Uterus (tissue), 2 donors: ENCODE measurements around the gene TMEM205.

Source experiments
- CTCF ChIP-seq, 4 experiments: fragments of 200-600 bp in 2 of 4; fragments of 450-650 bp in 2 of 4; sonication (generic) in 2 of 4; IDR thresholded peaks; one replicate each; pipeline ENCODE4 v1.5.1; 2016 to 2019; ENCODE audit warnings: antibody characterized with exemption in 4 of 4, mild to moderate bottlenecking in 2 of 4, moderate library complexity in 1 of 4
- POLR2A ChIP-seq, 2 donors: fragments of 450-650 bp; IDR thresholded peaks; one replicate each; pipeline ENCODE4 v1.6.1; 2016; ENCODE audit warnings: antibody characterized with exemption in 2 of 2, mild to moderate bottlenecking in 1 of 2, moderate library complexity in 1 of 2

DNA sequence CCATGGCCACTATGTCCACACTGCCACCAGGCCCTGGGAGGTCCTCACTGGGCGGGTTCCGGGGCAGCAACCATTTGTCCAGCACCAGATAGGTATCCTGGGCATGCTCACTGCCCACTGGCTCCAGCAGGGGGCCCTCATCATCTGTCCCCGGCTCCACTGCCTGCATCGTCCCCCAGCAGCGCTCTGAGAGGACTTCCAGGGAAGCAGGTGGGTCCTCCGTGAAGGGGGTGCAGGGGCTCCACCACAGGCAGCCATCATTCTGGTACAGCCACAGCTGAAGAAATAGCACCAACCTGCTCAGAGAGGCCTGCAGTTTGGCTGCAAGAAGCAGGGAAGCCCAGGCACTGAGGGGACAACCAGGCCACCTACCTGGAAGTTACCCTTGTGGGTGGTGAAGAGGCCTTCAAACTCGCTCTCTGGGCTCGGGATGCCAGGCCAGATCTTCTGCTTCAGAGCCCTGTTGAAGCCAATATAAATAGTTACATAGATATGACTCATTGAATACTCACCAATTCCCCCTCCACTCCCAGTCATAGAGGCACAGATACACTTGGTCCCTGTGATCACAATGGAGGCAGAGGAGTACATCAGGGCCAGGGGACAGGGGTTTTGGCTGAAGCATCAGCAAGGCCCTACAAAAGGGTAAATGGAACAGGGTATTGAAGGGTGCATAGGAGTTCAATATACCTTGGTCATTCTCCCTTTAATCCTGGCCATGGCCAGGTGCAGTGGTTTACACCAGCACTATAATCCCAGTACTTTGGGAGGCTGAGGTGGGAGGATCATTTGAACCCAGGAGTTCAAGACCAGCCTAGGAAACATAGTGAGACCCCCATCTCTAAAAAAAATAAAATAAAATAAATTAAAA lies 32.5 kb upstream of the TMEM205 start:
- TF ChIP-seq CTCF (IDR thresholded peaks at IDR 0.05) (peak; percentile 21 to 32 (median 31)), POLR2A (IDR thresholded peaks at IDR 0.05) (no peak)
